ENCODE measurements around the gene SDK1. TPM values are rescaled to one million over a fixed set of nuclear protein-coding genes. Genes with fewer than 3 reads are reported as not detected.

SDK1 gene
- total RNA-seq, 2 donors from 2014 or later, result 1.3 to 2.6 TPM

GRCh38 chr7:3289996-3290395, 11.1 kb upstream of the SDK1 start:
- Histone ChIP-seq H3K4me3 (no peak overlapping the region), H3K36me3 (no peaks in the 10 kb centered on the region), H3K27me3 (no peaks in the 10 kb centered on the region), H3K27ac (no peak overlapping the region), H3K9ac (ENCODE audit: low read depth in 2 of 2, low read length in 2 of 2) (no peak overlapping the region), H3K4me1 (no peaks in the 10 kb centered on the region), H3K9me3 (no peaks in the 10 kb centered on the region)
- intact Hi-C loops (cut with DNase I), result no loop called here
- DNase-seq, result no peak
- TF ChIP-seq CTCF (IDR thresholded peaks at IDR 0.05), result no peak

GRCh38 chr7:3292694-3293093, 8.4 kb upstream of the SDK1 start:
- Histone ChIP-seq H3K27me3 (no peaks in the 10 kb centered on the region), H3K27ac (no peak overlapping the region), H3K4me3 (no peak overlapping the region), H3K4me1 (no peaks in the 10 kb centered on the region), H3K9me3 (no peaks in the 10 kb centered on the region), H3K36me3 (no peaks in the 10 kb centered on the region), H3K9ac (ENCODE audit: low read depth in 2 of 2, low read length in 2 of 2) (no peak overlapping the region)
- intact Hi-C loops (cut with DNase I), result no loop called here
- TF ChIP-seq CTCF (IDR thresholded peaks at IDR 0.05), result no peak
- no peak for DNase-seq

- Histone ChIP-seq H3K9ac (ENCODE audit: low read depth in 2 of 2, low read length in 2 of 2) (no peak overlapping the region), H3K4me1 (no peaks in the 10 kb centered on the region), H3K9me3 (no peaks in the 10 kb centered on the region), H3K36me3 (no peaks in the 10 kb centered on the region), H3K4me3 (no peak overlapping the region), H3K27me3 (no peaks in the 10 kb centered on the region), H3K27ac (no peak overlapping the region)
- peak; percentile 56 for DNase-seq
- TF ChIP-seq CTCF (IDR thresholded peaks at IDR 0.05), result no peak
- intact Hi-C loops (cut with DNase I), result no loop called here
Observed at GRCh38 chr7:3294432-3295100, 6.5 kb upstream of the SDK1 start.

GRCh38 chr7:3297105-3297819, 3.8 kb upstream of the SDK1 start:
- no peak for DNase-seq
- Histone ChIP-seq H3K27me3 (peaks cover 5% of the 10 kb centered on the region), H3K4me1 (peaks cover 3% of the 10 kb centered on the region), H3K36me3 (no peaks in the 10 kb centered on the region), H3K27ac (no peak overlapping the region), H3K9me3 (no peaks in the 10 kb centered on the region), H3K9ac (ENCODE audit: low read depth in 2 of 2, low read length in 2 of 2) (no peak overlapping the region), H3K4me3 (no peak overlapping the region)
- intact Hi-C loops (cut with DNase I), result no loop called here
- no peak for TF ChIP-seq CTCF (IDR thresholded peaks at IDR 0.05)

DNA sequence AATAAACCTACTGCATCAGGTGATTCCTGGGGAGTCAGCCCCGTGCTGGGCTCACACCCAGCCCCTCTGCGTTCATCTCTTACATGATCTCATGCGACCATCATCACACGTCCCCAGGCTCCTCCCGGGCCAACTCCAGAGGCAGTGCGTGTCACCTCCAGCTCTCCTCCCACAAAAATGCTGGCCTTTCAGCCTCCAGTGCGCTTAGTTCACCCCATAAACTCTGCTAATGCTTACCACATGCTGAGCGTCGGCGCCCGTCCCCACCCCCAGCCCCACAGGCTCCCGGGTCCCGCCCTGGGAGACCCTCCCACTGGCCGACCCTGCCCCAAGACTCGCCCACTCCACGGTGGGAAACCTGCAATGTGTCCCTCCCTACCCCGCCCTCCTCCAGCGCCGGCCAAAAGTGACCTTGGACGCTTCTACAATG, 816 bp upstream of the SDK1 start:
- peaks cover 3% of the 10 kb centered on the region for H3K4me1 ChIP-seq
- TF ChIP-seq CTCF (IDR thresholded peaks at IDR 0.05), result no peak
- no peaks in the 10 kb centered on the region for H3K9me3 ChIP-seq
- intact Hi-C loops (cut with DNase I), result loop anchor here (5.0 kb wide), 1 partner anchor 597 kb away; no protein-coding TSS in a partner anchor
- H3K27ac ChIP-seq, result no peak overlapping the region
- DNase-seq, result no peak
- H3K9ac ChIP-seq (ENCODE audit: low read depth in 2 of 2, low read length in 2 of 2), result peak overlapping the region in 1 of 2 donors; percentile 50
- no peaks in the 10 kb centered on the region for H3K36me3 ChIP-seq
- H3K4me3 ChIP-seq, result peak overlapping the region; percentile 25
- peaks cover 10% of the 10 kb centered on the region for H3K27me3 ChIP-seq

Data from colonic mucosa (tissue), 4 donors.